GM23338 (cell line): ENCODE measurements around the gene NCR3LG1. TPM values are rescaled to one million over a fixed set of nuclear protein-coding genes. Genes with fewer than 3 reads are reported as not detected.

Experiments used
- ATAC-seq: fragments of 200-7000 bp; cut with Tn5 transposase; 3 replicates; pipeline ENCODE4 v1.9.1; 2020
- DNase-seq: peaks from one replicate; pipeline ENCODE4 v3.0.0-alpha.2; 2015; ENCODE audit warnings: low spot score
- H2AFZ ChIP-seq: fragments of 200-600 bp; sonication (generic); 2 replicates; pipeline ENCODE4 v1.8.0; 2016; ENCODE audit warnings: antibody characterized with exemption, mild to moderate bottlenecking, moderate library complexity
- H3F3A ChIP-seq: fragments of 200-600 bp; sonication (generic); replicated peaks from 2 replicates; pipeline ENCODE4 v1.8.0; 2017; ENCODE audit warnings: antibody characterized with exemption, mixed run types, low read depth
- H3K27ac ChIP-seq: fragments of 200-600 bp; sonication (generic); 2 replicates; pipeline ENCODE4 v1.6.1; 2016; ENCODE audit warnings: low read depth
- H3K27me3 ChIP-seq: fragments of 200-600 bp; sonication (generic); 2 replicates; pipeline ENCODE4 v1.8.0; 2016; ENCODE audit warnings: mild to moderate bottlenecking, mixed run types, moderate library complexity; ENCODE audit not compliant: insufficient read depth
- H3K36me3 ChIP-seq: fragments of 200-600 bp; sonication (generic); 2 replicates; pipeline ENCODE4 v1.8.0; 2016; ENCODE audit warnings: mild to moderate bottlenecking; ENCODE audit not compliant: insufficient read depth
- H3K4me1 ChIP-seq: fragments of 200-600 bp; sonication (generic); 2 replicates; pipeline ENCODE4 v1.8.0; 2016; ENCODE audit warnings: mild to moderate bottlenecking, moderate library complexity; ENCODE audit not compliant: insufficient read depth
- H3K4me2 ChIP-seq: fragments of 200-600 bp; sonication (generic); 2 replicates; pipeline ENCODE4 v1.7.1; 2017; ENCODE audit warnings: mixed run types
- H3K4me3 ChIP-seq: fragments of 200-600 bp; sonication (generic); 2 replicates; pipeline ENCODE4 v1.6.1; 2016; ENCODE audit warnings: mixed run types
- H3K79me2 ChIP-seq: fragments of 200-600 bp; sonication (generic); replicated peaks from 2 replicates; pipeline ENCODE4 v1.8.0; 2017; ENCODE audit warnings: mild to moderate bottlenecking; ENCODE audit not compliant: insufficient read depth
- H3K9me2 ChIP-seq: fragments of 200-600 bp; sonication (generic); 2 replicates; pipeline ENCODE4 v1.8.0; 2017; ENCODE audit not compliant: insufficient read depth
- H4K20me1 ChIP-seq: fragments of 200-600 bp; sonication (generic); replicated peaks from 2 replicates; pipeline ENCODE4 v1.8.0; 2017; ENCODE audit warnings: mild to moderate bottlenecking; ENCODE audit not compliant: insufficient read depth
- H3K27ac Mint-ChIP-seq: 2 replicates; pipeline ENCODE4 v1.8.0; 2020; ENCODE audit warnings: inconsistent platforms, mild to moderate bottlenecking, moderate library complexity, mixed read lengths
- H3K27me3 Mint-ChIP-seq: 3 replicates; pipeline ENCODE4 v1.8.0; 2022; ENCODE audit warnings: low read depth, mild to moderate bottlenecking, moderate library complexity, mixed read lengths, inconsistent platforms; ENCODE audit not compliant: insufficient read depth, poor library complexity
- H3K36me3 Mint-ChIP-seq: 3 replicates; pipeline ENCODE4 v1.8.0; 2021; ENCODE audit warnings: low read depth, mild to moderate bottlenecking, inconsistent platforms, moderate library complexity, mixed read lengths
- H3K4me1 Mint-ChIP-seq: 3 replicates; pipeline ENCODE4 v1.8.0; 2020; ENCODE audit warnings: mild to moderate bottlenecking, inconsistent platforms, mixed read lengths
- H3K4me3 Mint-ChIP-seq: 3 replicates; pipeline ENCODE4 v1.8.0; 2021; ENCODE audit warnings: moderate library complexity, mild to moderate bottlenecking, inconsistent platforms, mixed read lengths
- H3K9me3 Mint-ChIP-seq: 3 replicates; pipeline ENCODE4 v1.8.0; 2020; ENCODE audit warnings: moderate library complexity, mild to moderate bottlenecking, inconsistent platforms, mixed read lengths
- EZH2phosphoT487 ChIP-seq: fragments of 200-600 bp; sonication (generic); IDR thresholded peaks from one replicate; pipeline ENCODE4 v1.8.1; 2018; ENCODE audit warnings: antibody characterized with exemption; ENCODE audit not compliant: unreplicated experiment
- JUNB ChIP-seq: IDR thresholded peaks from one replicate; pipeline ENCODE4 v1.6.1; 2016; ENCODE audit warnings: antibody characterized with exemption; ENCODE audit not compliant: unreplicated experiment
- NANOG ChIP-seq: IDR thresholded peaks from 2 replicates; pipeline ENCODE4 v1.6.1; 2016; ENCODE audit warnings: antibody characterized with exemption, borderline replicate concordance
- POLR2AphosphoS5 ChIP-seq: IDR thresholded peaks from 2 replicates; pipeline ENCODE4 v1.6.1; 2016; ENCODE audit warnings: antibody characterized with exemption, low read depth
- STAT1 ChIP-seq: IDR thresholded peaks from one replicate; pipeline ENCODE4 v1.6.1; 2016; ENCODE audit warnings: antibody characterized with exemption; ENCODE audit not compliant: unreplicated experiment
- ZNF114 ChIP-seq: fragments of 250-450 bp; sonication (Bioruptor Pico); IDR thresholded peaks from 2 replicates; pipeline ENCODE4 v1.5.0; 2020; ENCODE audit warnings: mild to moderate bottlenecking, moderate library complexity
- ZNF331 ChIP-seq: fragments of 250-450 bp; sonication (Bioruptor Pico); IDR thresholded peaks from 2 replicates; pipeline ENCODE4 v1.5.0; 2020; ENCODE audit warnings: low read depth, mild to moderate bottlenecking, moderate library complexity
- polyA plus RNA-seq: library from polyadenylated mRNA; unstranded; fragments of >200 nt; fragmentation: Nextera tagmentation; extraction: Ambion mirVana; gene quantifications from 2 replicates; pipeline ENCODE4 v1.2.1, GENCODE V29; 2016
- total RNA-seq: library from RNA; depleted of rRNA; stranded (reverse); fragments of >200 nt; shearing (Covaris generic); gene quantifications from 2 replicates; pipeline ENCODE4 v1.2.3, GENCODE V29; 2014
- TF ChIP-seq, protein P1 (sequence below): fragments of 250-450 bp; sonication (Bioruptor Pico); IDR thresholded peaks from 2 replicates; pipeline ENCODE4 v1.5.0; 2020; ENCODE audit warnings: mild to moderate bottlenecking, moderate library complexity
- TF ChIP-seq, protein P2 (sequence below): IDR thresholded peaks from 2 replicates; pipeline ENCODE4 v1.6.1; 2016; ENCODE audit warnings: antibody characterized with exemption
- TF ChIP-seq, protein P3 (sequence below), 2 experiments: fragments of 200-600 bp in 1 of 2; sonication (generic) in 1 of 2; conservative IDR thresholded peaks; 2 replicates each; pipeline versions ENCODE4 v1.5.1 to v1.6.1; 2016 to 2017; ENCODE audit warnings: antibody characterized with exemption in 2 of 2, low read depth in 2 of 2, mild to moderate bottlenecking in 2 of 2, moderate library complexity in 1 of 2

Gene NCR3LG1
- total and polyA plus RNA-seq, 2 experiments from 2014 or later, result 0.15 to 1.9 TPM

DNA sequence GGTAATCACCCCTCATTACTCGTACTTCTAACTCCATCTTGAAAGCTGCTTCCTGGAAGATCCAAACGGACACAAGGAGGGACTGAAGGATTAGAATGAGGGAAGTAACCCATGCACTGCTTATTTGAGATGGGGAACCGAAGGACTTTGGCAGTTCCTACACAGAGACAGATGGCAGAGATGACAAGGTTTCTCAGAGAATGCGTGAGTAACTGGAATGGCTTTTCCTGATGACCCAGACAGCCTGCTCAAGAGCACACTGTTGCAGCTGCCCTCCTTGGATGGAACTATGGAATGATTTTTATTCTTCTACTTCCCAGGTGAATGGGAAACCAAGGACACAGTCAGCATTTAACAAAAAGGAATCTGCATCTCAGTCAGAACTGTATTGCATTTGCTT, 29.6 kb downstream of the NCR3LG1 start:
- H4K20me1 ChIP-seq, result no peaks in the 10 kb centered on the region
- peaks cover 18% of the 10 kb centered on the region for H3K36me3 Mint-ChIP-seq
- H3K4me1 Mint-ChIP-seq, result peaks cover 4% of the 10 kb centered on the region; the same call in 2 of the 3 replicates
- peaks cover 10% of the 10 kb centered on the region for H3K27me3 Mint-ChIP-seq
- no peak overlapping the region for H3K27ac ChIP-seq
- no peak overlapping the region for H3K4me3 Mint-ChIP-seq
- no peaks in the 10 kb centered on the region for H3K79me2 ChIP-seq
- no peak overlapping the region for H3K4me3 ChIP-seq
- no peaks in the 10 kb centered on the region for H3K9me2 ChIP-seq
- peaks cover 28% of the 10 kb centered on the region for H3K9me3 Mint-ChIP-seq
- no peaks in the 10 kb centered on the region for H3K4me1 ChIP-seq
- H3K4me2 ChIP-seq, result no peak overlapping the region
- ATAC-seq, result no peak
- H2AFZ ChIP-seq, result no peak overlapping the region
- peaks cover 5% of the 10 kb centered on the region; the same call in 1 of the 2 replicates for H3K36me3 ChIP-seq
- H3K27me3 ChIP-seq, result no peaks in the 10 kb centered on the region
- H3K27ac Mint-ChIP-seq, result no peak overlapping the region
- no peaks in the 10 kb centered on the region for H3F3A ChIP-seq
- DNase-seq, result no peak
- TF ChIP-seq STAT1 (no peak), JUNB (no peak), EZH2phosphoT487 (no peak), ZNF114 (CRISPR knock-in tag) (no peak), ZNF331 (CRISPR knock-in tag) (no peak), NANOG (no peak), POLR2AphosphoS5 (no peak)
- TF ChIP-seq, protein P1, sequence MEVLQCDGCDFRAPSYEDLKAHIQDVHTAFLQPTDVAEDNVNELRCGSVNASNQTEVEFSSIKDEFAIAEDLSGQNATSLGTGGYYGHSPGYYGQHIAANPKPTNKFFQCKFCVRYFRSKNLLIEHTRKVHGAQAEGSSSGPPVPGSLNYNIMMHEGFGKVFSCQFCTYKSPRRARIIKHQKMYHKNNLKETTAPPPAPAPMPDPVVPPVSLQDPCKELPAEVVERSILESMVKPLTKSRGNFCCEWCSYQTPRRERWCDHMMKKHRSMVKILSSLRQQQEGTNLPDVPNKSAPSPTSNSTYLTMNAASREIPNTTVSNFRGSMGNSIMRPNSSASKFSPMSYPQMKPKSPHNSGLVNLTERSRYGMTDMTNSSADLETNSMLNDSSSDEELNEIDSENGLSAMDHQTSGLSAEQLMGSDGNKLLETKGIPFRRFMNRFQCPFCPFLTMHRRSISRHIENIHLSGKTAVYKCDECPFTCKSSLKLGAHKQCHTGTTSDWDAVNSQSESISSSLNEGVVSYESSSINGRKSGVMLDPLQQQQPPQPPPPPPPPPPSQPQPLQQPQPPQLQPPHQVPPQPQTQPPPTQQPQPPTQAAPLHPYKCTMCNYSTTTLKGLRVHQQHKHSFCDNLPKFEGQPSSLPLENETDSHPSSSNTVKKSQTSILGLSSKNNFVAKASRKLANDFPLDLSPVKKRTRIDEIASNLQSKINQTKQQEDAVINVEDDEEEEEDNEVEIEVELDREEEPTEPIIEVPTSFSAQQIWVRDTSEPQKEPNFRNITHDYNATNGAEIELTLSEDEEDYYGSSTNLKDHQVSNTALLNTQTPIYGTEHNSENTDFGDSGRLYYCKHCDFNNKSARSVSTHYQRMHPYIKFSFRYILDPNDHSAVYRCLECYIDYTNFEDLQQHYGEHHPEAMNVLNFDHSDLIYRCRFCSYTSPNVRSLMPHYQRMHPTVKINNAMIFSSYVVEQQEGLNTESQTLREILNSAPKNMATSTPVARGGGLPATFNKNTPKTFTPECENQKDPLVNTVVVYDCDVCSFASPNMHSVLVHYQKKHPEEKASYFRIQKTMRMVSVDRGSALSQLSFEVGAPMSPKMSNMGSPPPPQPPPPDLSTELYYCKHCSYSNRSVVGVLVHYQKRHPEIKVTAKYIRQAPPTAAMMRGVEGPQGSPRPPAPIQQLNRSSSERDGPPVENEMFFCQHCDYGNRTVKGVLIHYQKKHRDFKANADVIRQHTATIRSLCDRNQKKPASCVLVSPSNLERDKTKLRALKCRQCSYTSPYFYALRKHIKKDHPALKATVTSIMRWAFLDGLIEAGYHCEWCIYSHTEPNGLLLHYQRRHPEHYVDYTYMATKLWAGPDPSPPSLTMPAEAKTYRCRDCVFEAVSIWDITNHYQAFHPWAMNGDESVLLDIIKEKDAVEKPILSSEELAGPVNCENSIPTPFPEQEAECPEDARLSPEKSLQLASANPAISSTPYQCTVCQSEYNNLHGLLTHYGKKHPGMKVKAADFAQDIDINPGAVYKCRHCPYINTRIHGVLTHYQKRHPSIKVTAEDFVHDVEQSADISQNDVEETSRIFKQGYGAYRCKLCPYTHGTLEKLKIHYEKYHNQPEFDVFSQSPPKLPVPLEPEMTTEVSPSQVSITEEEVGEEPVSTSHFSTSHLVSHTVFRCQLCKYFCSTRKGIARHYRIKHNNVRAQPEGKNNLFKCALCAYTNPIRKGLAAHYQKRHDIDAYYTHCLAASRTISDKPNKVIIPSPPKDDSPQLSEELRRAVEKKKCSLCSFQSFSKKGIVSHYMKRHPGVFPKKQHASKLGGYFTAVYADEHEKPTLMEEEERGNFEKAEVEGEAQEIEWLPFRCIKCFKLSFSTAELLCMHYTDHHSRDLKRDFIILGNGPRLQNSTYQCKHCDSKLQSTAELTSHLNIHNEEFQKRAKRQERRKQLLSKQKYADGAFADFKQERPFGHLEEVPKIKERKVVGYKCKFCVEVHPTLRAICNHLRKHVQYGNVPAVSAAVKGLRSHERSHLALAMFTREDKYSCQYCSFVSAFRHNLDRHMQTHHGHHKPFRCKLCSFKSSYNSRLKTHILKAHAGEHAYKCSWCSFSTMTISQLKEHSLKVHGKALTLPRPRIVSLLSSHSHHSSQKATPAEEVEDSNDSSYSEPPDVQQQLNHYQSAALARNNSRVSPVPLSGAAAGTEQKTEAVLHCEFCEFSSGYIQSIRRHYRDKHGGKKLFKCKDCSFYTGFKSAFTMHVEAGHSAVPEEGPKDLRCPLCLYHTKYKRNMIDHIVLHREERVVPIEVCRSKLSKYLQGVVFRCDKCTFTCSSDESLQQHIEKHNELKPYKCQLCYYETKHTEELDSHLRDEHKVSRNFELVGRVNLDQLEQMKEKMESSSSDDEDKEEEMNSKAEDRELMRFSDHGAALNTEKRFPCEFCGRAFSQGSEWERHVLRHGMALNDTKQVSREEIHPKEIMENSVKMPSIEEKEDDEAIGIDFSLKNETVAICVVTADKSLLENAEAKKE (CRISPR knock-in tag), result no peak
- TF ChIP-seq, protein P2, sequence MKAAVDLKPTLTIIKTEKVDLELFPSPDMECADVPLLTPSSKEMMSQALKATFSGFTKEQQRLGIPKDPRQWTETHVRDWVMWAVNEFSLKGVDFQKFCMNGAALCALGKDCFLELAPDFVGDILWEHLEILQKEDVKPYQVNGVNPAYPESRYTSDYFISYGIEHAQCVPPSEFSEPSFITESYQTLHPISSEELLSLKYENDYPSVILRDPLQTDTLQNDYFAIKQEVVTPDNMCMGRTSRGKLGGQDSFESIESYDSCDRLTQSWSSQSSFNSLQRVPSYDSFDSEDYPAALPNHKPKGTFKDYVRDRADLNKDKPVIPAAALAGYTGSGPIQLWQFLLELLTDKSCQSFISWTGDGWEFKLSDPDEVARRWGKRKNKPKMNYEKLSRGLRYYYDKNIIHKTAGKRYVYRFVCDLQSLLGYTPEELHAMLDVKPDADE, result no peak
- TF ChIP-seq, protein P3, sequence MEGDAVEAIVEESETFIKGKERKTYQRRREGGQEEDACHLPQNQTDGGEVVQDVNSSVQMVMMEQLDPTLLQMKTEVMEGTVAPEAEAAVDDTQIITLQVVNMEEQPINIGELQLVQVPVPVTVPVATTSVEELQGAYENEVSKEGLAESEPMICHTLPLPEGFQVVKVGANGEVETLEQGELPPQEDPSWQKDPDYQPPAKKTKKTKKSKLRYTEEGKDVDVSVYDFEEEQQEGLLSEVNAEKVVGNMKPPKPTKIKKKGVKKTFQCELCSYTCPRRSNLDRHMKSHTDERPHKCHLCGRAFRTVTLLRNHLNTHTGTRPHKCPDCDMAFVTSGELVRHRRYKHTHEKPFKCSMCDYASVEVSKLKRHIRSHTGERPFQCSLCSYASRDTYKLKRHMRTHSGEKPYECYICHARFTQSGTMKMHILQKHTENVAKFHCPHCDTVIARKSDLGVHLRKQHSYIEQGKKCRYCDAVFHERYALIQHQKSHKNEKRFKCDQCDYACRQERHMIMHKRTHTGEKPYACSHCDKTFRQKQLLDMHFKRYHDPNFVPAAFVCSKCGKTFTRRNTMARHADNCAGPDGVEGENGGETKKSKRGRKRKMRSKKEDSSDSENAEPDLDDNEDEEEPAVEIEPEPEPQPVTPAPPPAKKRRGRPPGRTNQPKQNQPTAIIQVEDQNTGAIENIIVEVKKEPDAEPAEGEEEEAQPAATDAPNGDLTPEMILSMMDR (conservative IDR thresholded peaks at IDR 0.05; ENCODE audit: low read depth in 2 of 2), result no peak
